AG04449 (cell line): ENCODE results near the gene AP5Z1.

Experiments used
- CTCF ChIA-PET: fragments of 350-600 bp; formaldehyde crosslinking; extraction: SDS; loops from one replicate; lab custom pipeline; 2021; ENCODE audit warnings: antibody characterized with exemption; lab: Yijun Ruan, JAX
- POLR2A ChIA-PET: fragments of 400-600, 350-600 bp; formaldehyde crosslinking; extraction: SDS; loops from one replicate; lab custom pipeline; 2020; ENCODE audit warnings: antibody characterized with exemption, inconsistent platforms; lab: Yijun Ruan, JAX
- DNase-seq: peaks from one replicate; pipeline ENCODE4 v3.0.0-alpha.2; 2010; ENCODE audit warnings: low read depth, low spot score
- H3K4me3 ChIP-seq: 2 replicates; pipeline ENCODE4 v1.5.1; 2011; ENCODE audit warnings: low read depth, mild to moderate bottlenecking, control low read depth, low read length
- CTCF ChIP-seq: IDR thresholded peaks from one replicate; pipeline ENCODE4 v1.5.1; 2011; ENCODE audit warnings: mild to moderate bottlenecking, moderate library complexity, low read length, control low read depth, inconsistent platforms; ENCODE audit not compliant: insufficient read depth; ENCODE audit errors: missing control alignments

The AP5Z1 gene

DNA sequence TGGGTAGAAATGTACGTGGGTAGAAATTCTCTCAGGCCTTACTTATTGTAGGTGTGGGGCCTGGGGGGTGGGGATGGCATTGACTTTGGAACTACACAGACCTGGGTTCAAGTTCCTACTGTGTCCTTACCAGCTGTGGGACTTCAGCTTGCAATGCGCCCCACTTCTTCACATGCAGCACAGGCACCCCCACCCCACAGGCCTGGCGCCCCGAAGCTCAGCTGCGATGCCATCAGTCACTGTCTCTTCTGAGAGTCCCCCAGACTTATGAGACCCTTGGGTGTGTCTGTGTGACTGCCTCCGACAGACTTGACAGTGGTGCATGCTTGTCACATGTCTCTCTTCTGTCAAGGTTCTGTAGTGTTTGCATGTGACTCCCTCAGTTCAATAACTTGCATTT is 3.1 kb upstream of the AP5Z1 start:
- no peak for DNase-seq
- POLR2A ChIA-PET, result no interaction called here
- no peak overlapping the region for H3K4me3 ChIP-seq
- CTCF ChIA-PET, result no interaction called here
- no peak for TF ChIP-seq CTCF

DNA sequence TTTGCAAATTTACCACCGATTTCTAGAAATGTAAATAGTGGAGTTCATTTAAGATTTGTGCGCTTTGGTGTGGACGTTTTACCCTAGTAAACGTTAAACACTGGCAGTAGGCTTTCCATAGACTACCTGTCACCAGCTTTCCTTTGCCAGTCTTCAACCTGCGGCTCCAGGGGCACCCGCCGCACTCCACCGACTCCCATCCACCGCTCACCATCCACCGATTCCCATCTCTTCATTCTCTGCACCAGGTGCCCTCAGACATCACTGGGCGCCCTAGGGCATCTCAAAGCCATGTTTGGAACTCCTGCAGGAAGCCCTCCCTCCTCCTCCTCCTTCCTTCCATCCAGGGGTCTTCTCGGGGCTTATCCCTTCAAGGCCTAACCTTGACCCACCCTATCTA is 1.4 kb upstream of the AP5Z1 start:
- CTCF ChIA-PET, result interaction anchor here (0.9 to 3.4 kb wide), 4 partner anchors 10 to 143 kb away, joined by 4 to 8 read pairs (median 4); no protein-coding TSS in a partner anchor
- no peak overlapping the region for H3K4me3 ChIP-seq
- POLR2A ChIA-PET, result interaction anchor here (2.6 kb wide), 1 partner anchor 132 kb away, joined by 13 read pairs; no protein-coding TSS in a partner anchor
- TF ChIP-seq CTCF, result no peak
- DNase-seq, result no peak

DNA sequence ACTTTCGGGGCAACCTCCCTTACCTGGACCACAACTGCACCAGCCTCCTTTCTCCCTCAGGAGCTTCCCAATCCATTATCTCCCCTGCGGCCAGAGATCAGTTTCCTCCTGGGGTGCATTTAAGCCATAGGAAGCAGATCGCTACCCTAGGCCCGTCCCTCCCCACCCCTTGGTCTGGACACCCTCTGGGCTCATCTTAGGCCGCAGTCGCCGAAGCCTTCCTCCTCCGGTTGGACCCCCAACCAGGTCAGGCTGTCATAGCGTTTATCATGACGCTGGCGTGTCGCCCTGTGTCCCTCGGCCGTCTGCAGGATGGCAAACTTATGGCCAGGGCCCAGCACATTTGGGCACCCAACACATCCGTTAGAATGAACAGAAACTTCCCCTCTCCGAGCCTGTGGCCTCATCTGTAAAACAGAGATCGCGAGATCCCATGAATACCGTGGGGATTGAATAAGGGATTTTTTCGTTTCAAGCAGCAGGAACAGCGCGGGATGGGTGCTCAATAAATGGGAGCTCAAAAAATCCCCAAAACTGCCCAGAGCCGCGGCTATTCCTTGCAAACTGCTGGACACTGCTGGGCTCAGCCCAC is 669 bp upstream of the AP5Z1 start:
- peak; percentile 24 for DNase-seq
- H3K4me3 ChIP-seq, result peak overlapping the region; percentile 98
- no peak for TF ChIP-seq CTCF
- POLR2A ChIA-PET, result interaction anchor here (0.8 to 2.6 kb wide), 9 partner anchors 9 to 142 kb away, joined by 3 to 13 read pairs (median 7); no protein-coding TSS in a partner anchor
- CTCF ChIA-PET, result interaction anchor here (0.6 to 4.9 kb wide), 6 partner anchors 11 to 645 kb away, joined by 4 to 36 read pairs (median 6); no protein-coding TSS in a partner anchor

DNA sequence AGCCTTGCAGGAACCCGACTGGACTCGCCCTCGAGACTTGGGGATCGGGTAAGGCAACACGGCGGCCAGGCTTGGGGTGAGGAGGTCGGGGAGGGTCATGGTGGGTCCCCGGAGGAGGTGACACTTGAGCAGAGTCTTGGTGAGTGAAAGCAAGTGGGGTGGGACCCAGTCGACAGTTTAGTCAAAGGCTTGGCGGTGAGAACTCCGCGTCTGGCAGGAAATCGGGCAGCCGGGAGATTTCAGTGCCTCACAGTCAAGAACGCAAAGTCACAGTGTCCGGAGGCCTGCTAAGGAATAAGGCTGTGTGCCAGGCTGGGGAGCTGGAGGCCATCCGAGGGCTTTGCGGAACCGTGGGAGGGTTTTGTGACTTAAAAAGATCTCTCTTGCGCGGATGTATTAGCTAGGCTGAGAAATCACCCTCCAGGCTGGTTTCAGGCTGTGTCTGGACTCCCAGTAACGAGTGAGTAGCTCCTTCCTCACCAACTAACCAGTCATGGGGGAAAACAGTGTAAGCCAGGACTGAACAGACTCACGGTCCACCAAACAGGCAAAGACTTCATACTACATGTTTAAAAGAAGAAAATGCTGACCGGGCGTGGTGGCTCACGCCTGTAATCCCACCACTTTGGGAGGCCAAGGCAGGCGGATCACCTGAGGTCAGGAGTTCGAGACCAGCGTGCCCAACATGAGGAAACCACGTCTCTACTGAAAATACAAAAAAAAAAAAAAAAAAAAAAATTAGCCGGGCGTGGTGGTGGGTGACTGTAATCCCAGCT is 613 bp downstream of the AP5Z1 start:
- H3K4me3 ChIP-seq, result peak overlapping the region; percentile 98
- CTCF ChIA-PET, result interaction anchor here (0.9 to 4.9 kb wide), 5 partner anchors 16 to 134 kb away, joined by 3 to 36 read pairs (median 3); no protein-coding TSS in a partner anchor
- TF ChIP-seq CTCF, result no peak
- DNase-seq, result no peak
- POLR2A ChIA-PET, result interaction anchor here (0.7 to 2.6 kb wide), 9 partner anchors 8 to 364 kb away, joined by 3 to 13 read pairs (median 7); no protein-coding TSS in a partner anchor

DNA sequence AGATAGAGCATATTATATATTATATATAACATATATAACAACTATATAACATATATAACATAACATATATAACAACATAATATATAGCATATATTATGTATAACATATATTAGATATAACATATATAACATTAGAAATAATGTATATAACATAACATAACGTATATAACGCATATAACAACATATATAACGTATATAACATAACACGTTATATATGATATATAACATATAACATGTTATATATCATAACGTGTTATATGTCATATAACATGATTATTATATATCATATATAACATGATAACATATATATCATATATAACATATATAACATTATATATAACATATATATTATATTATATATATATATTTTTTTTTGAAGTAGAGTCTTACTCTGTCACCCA is 3.7 kb downstream of the AP5Z1 start:
- CTCF ChIA-PET, result interaction anchor here (0.7 to 4.9 kb wide), 4 partner anchors 13 to 306 kb away, joined by 3 to 36 read pairs (median 4); no protein-coding TSS in a partner anchor
- no peak for DNase-seq
- POLR2A ChIA-PET, result interaction anchor here (1.4 kb wide), 1 partner anchor 13 kb away, joined by 4 read pairs; no protein-coding TSS in a partner anchor
- no peak for TF ChIP-seq CTCF
- no peak overlapping the region for H3K4me3 ChIP-seq
